Astrocyte (in vitro differentiated cells and primary cell): ENCODE data around the gene IVNS1ABP.

ENCODE experiments used
- CTCF ChIP-seq: IDR thresholded peaks from 2 replicates; pipeline ENCODE4 v1.5.1; 2011; ENCODE audit warnings: low read depth, mild to moderate bottlenecking, inconsistent platforms, low read length, moderate library complexity; ENCODE audit not compliant: insufficient read depth
- EZH2 ChIP-seq: IDR thresholded peaks from 2 replicates; pipeline ENCODE4 v1.6.1; 2012; ENCODE audit warnings: mild to moderate bottlenecking, low read length, inconsistent platforms; ENCODE audit not compliant: insufficient read depth

- TF ChIP-seq CTCF (no peak), EZH2 (no peak)
These were observed 4.5 kb downstream of the IVNS1ABP start for GRCh38 chr1:185312361-185313138.
